HL-60 (cell line): ENCODE results near the gene PLEKHJ1.

Experiments
- DNase-seq, 2 experiments: peaks; one replicate each; pipeline ENCODE4 v3.0.0-alpha.2; 2010 to 2020; ENCODE audit warnings: low read depth in 1 of 2, low spot score in 1 of 2
- H3K27ac ChIP-seq: fragments of 250-450 bp; sonication (Bioruptor Pico); replicated peaks from 2 replicates; pipeline ENCODE4 v1.5.1; 2020; ENCODE audit warnings: mild to moderate bottlenecking, moderate library complexity
- H3K27me3 ChIP-seq: fragments of 250-450 bp; sonication (Bioruptor Pico); 2 replicates; pipeline ENCODE4 v1.5.1; 2021; ENCODE audit warnings: mild to moderate bottlenecking, moderate library complexity; ENCODE audit not compliant: insufficient read depth, poor library complexity, severe bottlenecking
- H3K4me3 ChIP-seq: replicated peaks from 2 replicates; pipeline ENCODE4 v1.5.1; 2011; ENCODE audit warnings: mild to moderate bottlenecking, control low read depth, low read length; ENCODE audit not compliant: insufficient read depth
- CTCF ChIP-seq: IDR thresholded peaks from one replicate; pipeline ENCODE4 v1.5.1; 2011; ENCODE audit warnings: low read length, control low read depth, inconsistent platforms; ENCODE audit not compliant: insufficient read depth
- GABPA ChIP-seq: IDR thresholded peaks from 2 replicates; pipeline ENCODE4 v1.6.1; 2012; ENCODE audit warnings: low read depth
- POLR2AphosphoS5 ChIP-seq: IDR thresholded peaks from 2 replicates; pipeline ENCODE4 v1.6.1; 2012; ENCODE audit warnings: low read depth
- REST ChIP-seq: IDR thresholded peaks from 2 replicates; pipeline ENCODE4 v1.6.1; 2012; ENCODE audit warnings: low read depth; ENCODE audit not compliant: insufficient replicate concordance
- SPI1 ChIP-seq: IDR thresholded peaks from 2 replicates; pipeline ENCODE4 v1.6.1; 2012; ENCODE audit warnings: low read depth, mild to moderate bottlenecking, borderline replicate concordance

The PLEKHJ1 gene

GRCh38 chr19:2195914-2196313 lies 40.2 kb downstream of the PLEKHJ1 start:
- DNase-seq = no peak
- Histone ChIP-seq H3K27ac (no peak overlapping the region), H3K27me3 (no peaks in the 10 kb centered on the region), H3K4me3 (no peak overlapping the region)
- TF ChIP-seq GABPA (no peak), REST (no peak), POLR2AphosphoS5 (0 out of 2 replicates have a peak, but pooled peaks have one; percentile 28), CTCF (no peak), SPI1 (no peak)

- DNase-seq = no peak
- TF ChIP-seq POLR2AphosphoS5 (no peak), SPI1 (no peak)
- no peaks in the 10 kb centered on the region for H3K27me3 ChIP-seq
- no peak overlapping the region for H3K27ac ChIP-seq
- no peak overlapping the region for H3K4me3 ChIP-seq
Observed at GRCh38 chr19:2195361-2195760, 40.8 kb downstream of the PLEKHJ1 start.

GRCh38 chr19:2194513-2195078 lies 41.5 kb downstream of the PLEKHJ1 start:
- no peak overlapping the region for H3K4me3 ChIP-seq
- no peak for TF ChIP-seq POLR2AphosphoS5
- no peak for TF ChIP-seq SPI1
- no peak for TF ChIP-seq GABPA
- no peak for TF ChIP-seq REST
- no peak for TF ChIP-seq CTCF
- no peak for DNase-seq
- H3K27ac ChIP-seq = no peak overlapping the region
- no peaks in the 10 kb centered on the region for H3K27me3 ChIP-seq

GRCh38 chr19:2193807-2194206 lies 42.3 kb downstream of the PLEKHJ1 start:
- H3K27ac ChIP-seq = no peak overlapping the region
- H3K27me3 ChIP-seq = no peaks in the 10 kb centered on the region
- TF ChIP-seq REST (no peak), CTCF (no peak), SPI1 (no peak), POLR2AphosphoS5 (no peak), GABPA (no peak)
- DNase-seq = no peak
- H3K4me3 ChIP-seq = no peak overlapping the region
